Stomach (tissue), 9 donors: ENCODE results near the gene IPO13. TPM values are rescaled to one million over a fixed set of nuclear protein-coding genes. Genes with fewer than 3 reads are reported as not detected.

Experiments
- DNase-seq, 2 donors: peaks; one replicate each; pipeline versions ENCODE4 v3.0.0 to v3.0.0-alpha.2; 2013 to 2019
- H3K27ac ChIP-seq, 5 donors: fragments of 200-600 bp in 4 of 5; sonication (generic) in 4 of 5; one replicate each; pipeline ENCODE4 v1.5.1; 2013 to 2019; ENCODE audit warnings: mild to moderate bottlenecking in 1 of 5, moderate library complexity in 1 of 5
- H3K27me3 ChIP-seq, 3 donors: fragments of 200-600 bp; sonication (generic); one replicate each; pipeline ENCODE4 v1.5.1; 2017 to 2019; ENCODE audit warnings: mixed run types in 1 of 3
- H3K36me3 ChIP-seq, 4 donors: fragments of 200-600 bp; sonication (generic); 1 replicate in 3 of 4; 2 replicates in 1 of 4; pipeline ENCODE4 v1.5.1; 2016 to 2019
- H3K4me1 ChIP-seq, 4 donors: fragments of 200-600 bp; sonication (generic); one replicate each; pipeline ENCODE4 v1.5.1; 2016 to 2019
- H3K4me3 ChIP-seq, 4 donors: fragments of 200-600 bp; sonication (generic) in 3 of 4; one replicate each; pipeline ENCODE4 v1.5.1; 2016 to 2019; ENCODE audit warnings: mild to moderate bottlenecking in 1 of 4
- H3K9me3 ChIP-seq, 4 donors: fragments of 200-600 bp; sonication (generic); one replicate each; pipeline ENCODE4 v1.5.1; 2016 to 2019
- CTCF ChIP-seq, 7 experiments: fragments of 450-650 bp in 4 of 7; fragments of 200-600 bp in 3 of 7; sonication (generic) in 3 of 7; IDR thresholded peaks; one replicate each; pipeline ENCODE4 v1.5.1; 2016 to 2019; ENCODE audit warnings: antibody characterized with exemption in 7 of 7, control low read depth in 2 of 7, mild to moderate bottlenecking in 1 of 7
- EP300 ChIP-seq: sonication (generic); formaldehyde crosslinking; IDR thresholded peaks from one replicate; pipeline ENCODE4 v1.6.1; 2017; ENCODE audit warnings: antibody characterized with exemption
- POLR2A ChIP-seq, 4 donors: fragments of 450-650 bp; IDR thresholded peaks; one replicate each; pipeline ENCODE4 v1.6.1; 2016; ENCODE audit warnings: antibody characterized with exemption in 4 of 4, control low read depth in 2 of 4, mild to moderate bottlenecking in 1 of 4, moderate library complexity in 1 of 4
- POLR2AphosphoS5 ChIP-seq, 3 donors: sonication (generic); formaldehyde crosslinking; IDR thresholded peaks; one replicate each; pipeline ENCODE4 v1.6.1; 2016; ENCODE audit warnings: antibody characterized with exemption in 3 of 3
- WGBS, 5 donors: extraction: QIAGEN DNeasy Blood & Tissue Kit in 3 of 5; methylation state at CpG; one replicate each; pipeline versions ENCODE4 v1.1.5 to v1.1.7; 2013 to 2018; 5-methylcytosine and 5-hydroxymethylcytosine counted together
- intact Hi-C: fragments of 100-400 bp; cut with DNase I; formaldehyde crosslinking; loops from one replicate; pipeline ENCODE4 v1.15.1; 2023; ENCODE audit warnings: low total_unique reads
- polyA plus RNA-seq, 3 donors: library from polyadenylated mRNA; stranded (reverse); fragments of 200-250 nt; gene quantifications; one replicate each; pipeline ENCODE4 v1.2.3, GENCODE V29; 2013
- total RNA-seq, 5 donors: library from RNA; depleted of rRNA; stranded (reverse); fragments of >200 nt; gene quantifications; one replicate each; pipeline versions ENCODE4 v1.1.0 to v1.2.3, GENCODE V29; 2014 to 2016
- donor health status: healthy with polysubstance abuse.
- donor health status: Bipolar disorder and iron deficiency.
- donor health status: healthy.

Gene IPO13
- total and polyA plus RNA-seq, 8 donors = 6.2 to 54.5 (median 16.9) TPM

GRCh38 chr1:43945674-43946235 is 995 bp upstream of the IPO13 start:
- H3K27me3 ChIP-seq = no peaks in the 10 kb centered on the region
- DNase-seq = no peak
- H3K36me3 ChIP-seq = peaks cover 6 to 17% (median 14%) of the 10 kb centered on the region in 4 donors

GRCh38 chr1:43947061-43947873 is 517 bp downstream of the IPO13 start:
- Histone ChIP-seq H3K4me1 (peaks cover 32 to 56% (median 43%) of the 10 kb centered on the region in 4 donors), H3K27ac (peak overlapping the region; percentile 96 to 99 (median 97)), H3K27me3 (no peaks in the 10 kb centered on the region), H3K9me3 (no peaks in the 10 kb centered on the region), H3K4me3 (peak overlapping the region; percentile 63 to 91 (median 82)), H3K36me3 (peaks cover 6 to 22% (median 18%) of the 10 kb centered on the region in 4 donors)
- no peak for DNase-seq
- intact Hi-C loops = no loop called here
- WGBS, 5 donors = 4 to 7% (median 5%) methylated on average over 18 to 27 of the region's 27 CpGs
- TF ChIP-seq CTCF (IDR thresholded peaks at IDR 0.05) (no peak), POLR2AphosphoS5 (IDR thresholded peaks at IDR 0.05) (no peak), POLR2A (IDR thresholded peaks at IDR 0.05) (no peak), EP300 (no peak)

More at GRCh38 chr1:43945674-43946235, 995 bp upstream of the IPO13 start:
- Histone ChIP-seq H3K4me1 (peaks cover 32 to 54% (median 42%) of the 10 kb centered on the region in 4 donors), H3K9me3 (no peaks in the 10 kb centered on the region), H3K27ac (peak overlapping the region; percentile 96 to 99 (median 97)), H3K4me3 (peak overlapping the region; percentile 63 to 91 (median 82))
- TF ChIP-seq CTCF (IDR thresholded peaks at IDR 0.05) (no peak), EP300 (no peak), POLR2AphosphoS5 (IDR thresholded peaks at IDR 0.05) (no peak), POLR2A (IDR thresholded peaks at IDR 0.05) (no peak)
- WGBS, 5 donors = 0 to 11% (median 3%) methylated on average over 3 of the region's 3 CpGs
- intact Hi-C loops = no loop called here

GRCh38 chr1:43947874-43948437 is 1.2 kb downstream of the IPO13 start:
- Histone ChIP-seq H3K27me3 (no peaks in the 10 kb centered on the region), H3K4me3 (peak overlapping the region; percentile 63 to 91 (median 82)), H3K27ac (peak overlapping the region in 3 of 5 donors; percentile 96 to 98 (median 97)), H3K9me3 (no peaks in the 10 kb centered on the region), H3K36me3 (peaks cover 6 to 22% (median 18%) of the 10 kb centered on the region in 4 donors), H3K4me1 (peaks cover 32 to 63% (median 43%) of the 10 kb centered on the region in 4 donors)
- DNase-seq = peak in 1 of 2 donors; percentile 34
- no peak for TF ChIP-seq EP300
- no peak for TF ChIP-seq POLR2AphosphoS5 (IDR thresholded peaks at IDR 0.05)
- TF ChIP-seq CTCF (IDR thresholded peaks at IDR 0.05) = no peak
- TF ChIP-seq POLR2A (IDR thresholded peaks at IDR 0.05) = no peak
- 20 to 32% (median 24%) methylated on average over 3 of the region's 3 CpGs for WGBS, 5 donors
- intact Hi-C loops = no loop called here

GRCh38 chr1:43949678-43950077 is 2.9 kb downstream of the IPO13 start:
- H3K36me3 ChIP-seq = peaks cover 6 to 22% (median 18%) of the 10 kb centered on the region in 4 donors
- H3K4me1 ChIP-seq = peaks cover 32 to 65% (median 39%) of the 10 kb centered on the region in 4 donors
- H3K27ac ChIP-seq = no peak overlapping the region
- H3K27me3 ChIP-seq = no peaks in the 10 kb centered on the region
- no peaks in the 10 kb centered on the region for H3K9me3 ChIP-seq
- intact Hi-C loops = no loop called here
- no peak for TF ChIP-seq EP300
- TF ChIP-seq POLR2A (IDR thresholded peaks at IDR 0.05) = no peak
- TF ChIP-seq CTCF (IDR thresholded peaks at IDR 0.05) = no peak
- TF ChIP-seq POLR2AphosphoS5 (IDR thresholded peaks at IDR 0.05) = no peak
- no peak for DNase-seq
- no peak overlapping the region for H3K4me3 ChIP-seq
- 44 to 90% (median 86%) methylated on average over 3 to 13 of the region's 13 CpGs for WGBS, 5 donors
